Measurements from ENCODE around the gene CCNL2.

The CCNL2 gene

DNA sequence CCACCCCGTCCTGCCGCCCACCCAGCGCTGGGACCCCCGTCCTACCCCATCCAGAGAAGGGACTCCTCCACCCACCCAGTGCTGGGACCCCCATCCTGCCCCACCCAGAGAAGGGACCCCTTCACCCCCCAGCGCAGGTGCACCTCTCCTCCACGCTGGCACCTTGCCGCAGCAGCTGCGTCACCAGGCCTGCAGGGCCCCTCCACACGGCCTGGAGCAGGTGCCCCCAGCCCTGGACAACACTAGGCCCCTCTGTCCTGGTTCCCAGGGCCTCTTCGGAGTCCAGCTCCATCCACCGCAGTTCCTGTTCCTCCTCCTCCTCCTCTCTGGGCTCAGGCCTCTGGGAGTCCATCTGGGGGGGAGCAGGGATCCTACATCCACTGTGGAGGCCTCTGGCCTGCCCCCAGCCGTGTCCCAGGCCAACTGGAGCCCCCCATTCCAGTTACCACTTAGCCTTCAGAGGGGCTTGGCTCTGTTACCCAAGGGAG lies 21.6 kb upstream of the CCNL2 start:
- Histone ChIP-seq H3K36me3 (replicated peaks in 1 of 2; ENCODE audit: control insufficient read depth in 2 of 2, insufficient read depth in 2 of 2, low read length in 2 of 2) (no peaks in the 10 kb centered on the region), H3K79me1 (ENCODE audit: low read depth, low read length) (peaks cover 3% of the 10 kb centered on the region), H3K4me1 (ENCODE audit: control insufficient read depth in 2 of 2, insufficient read depth in 1 of 2, low read depth in 1 of 2, low read length in 2 of 2) (peaks cover 13 to 41% of the 10 kb centered on the region in 2 donors), H3K18ac (ENCODE audit: low read length) (peak overlapping the region; percentile 93), H2BK5ac (ENCODE audit: low read length) (no peak overlapping the region), H2AFZ (ENCODE audit: low read length) (peak overlapping the region; percentile 73), H3K23ac (ENCODE audit: low read depth, low read length, poor library complexity) (peak overlapping the region; percentile 4), H3K9me3 (replicated peaks in 1 of 2; ENCODE audit: control insufficient read depth in 2 of 2, insufficient read depth in 1 of 2, low read depth in 1 of 2, low read length in 2 of 2) (no peaks in the 10 kb centered on the region), H4K91ac (ENCODE audit: low read depth, low read length, poor library complexity) (no peak overlapping the region), H3K9ac (ENCODE audit: low read depth, low read length, poor library complexity) (peak overlapping the region; percentile 70), H2AK5ac (ENCODE audit: low read depth, low read length) (peak overlapping the region; percentile 95), H3K4me3 (ENCODE audit: low read length in 2 of 2) (no peak overlapping the region), H2BK120ac (ENCODE audit: low read depth, low read length) (peak overlapping the region; percentile 38), H3K27me3 (ENCODE audit: control insufficient read depth in 3 of 3, insufficient read depth in 3 of 3, low read depth in 1 of 3, low read length in 3 of 3) (peaks cover 0 to 3% (median 0%) of the 10 kb centered on the region in 3 experiments), H3K27ac (replicated peaks; ENCODE audit: low read length) (no peak overlapping the region), H4K8ac (ENCODE audit: low read depth, low read length) (no peak overlapping the region), H2BK15ac (ENCODE audit: low read length) (peak overlapping the region; percentile 90), H2BK12ac (ENCODE audit: low read length) (no peak overlapping the region), H3K4me2 (ENCODE audit: insufficient read depth, low read length, poor library complexity, severe bottlenecking) (no peak overlapping the region), H3K4ac (ENCODE audit: low read length) (peak overlapping the region; percentile 85), H3K14ac (ENCODE audit: low read length) (peak overlapping the region; percentile 14)
- DNase-seq (ENCODE audit: low spot score), result no peak
- no CpG with 5 or more reads among the region's 12 CpGs for WGBS, 2 donors (ENCODE audit: extremely low coverage in 2 of 2, insufficient read length in 2 of 2, insufficient replicate concordance in 1 of 2)

DNA sequence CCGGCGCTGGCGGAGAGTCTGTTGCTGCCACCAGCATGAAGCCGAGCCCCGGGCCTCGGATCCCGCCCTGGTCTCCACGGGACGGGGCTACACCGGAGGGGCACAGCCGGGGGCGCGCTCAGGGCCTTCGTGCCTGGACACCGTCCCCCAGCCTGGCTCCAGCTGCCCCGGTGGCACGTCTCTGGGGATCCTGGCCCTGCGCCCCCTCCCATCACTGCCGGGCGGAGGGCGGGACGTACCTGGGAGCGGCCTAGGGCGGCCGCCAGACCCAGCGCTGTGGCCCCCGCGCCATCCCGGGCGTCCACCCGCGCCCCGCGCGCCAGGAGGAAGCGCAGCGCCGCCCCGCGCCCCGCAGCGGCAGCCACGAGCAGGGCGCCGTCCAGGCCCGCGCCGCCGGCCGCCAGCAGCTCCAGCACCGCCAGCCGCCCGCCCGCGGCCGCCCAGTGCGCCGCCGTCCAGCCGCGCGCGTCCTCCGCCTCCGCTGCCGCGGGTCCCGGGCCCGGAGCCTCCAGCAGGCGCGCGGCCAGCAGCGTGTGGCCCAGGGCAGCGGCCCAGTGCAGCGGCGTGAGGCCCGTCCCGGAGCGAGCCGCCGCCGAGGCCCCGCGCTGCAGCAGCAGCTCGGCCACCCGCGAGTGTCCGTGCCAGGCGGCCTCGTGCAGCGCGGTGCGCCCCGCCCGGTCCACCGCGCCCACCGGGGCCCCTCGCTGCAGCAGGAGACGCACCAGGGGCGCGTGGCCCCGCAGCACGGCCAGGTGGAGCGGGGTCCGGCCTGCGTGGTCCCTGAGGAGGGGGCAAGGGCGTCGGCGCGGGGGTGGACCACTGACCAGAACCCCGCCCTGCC lies 20.9 kb upstream of the CCNL2 start:
- peak overlapping the region; percentile 38 for H2BK120ac ChIP-seq (ENCODE audit: low read depth, low read length)
- no CpG with 5 or more reads among the region's 112 CpGs for WGBS, 2 donors (ENCODE audit: extremely low coverage in 2 of 2, insufficient read length in 2 of 2, insufficient replicate concordance in 1 of 2)

DNA sequence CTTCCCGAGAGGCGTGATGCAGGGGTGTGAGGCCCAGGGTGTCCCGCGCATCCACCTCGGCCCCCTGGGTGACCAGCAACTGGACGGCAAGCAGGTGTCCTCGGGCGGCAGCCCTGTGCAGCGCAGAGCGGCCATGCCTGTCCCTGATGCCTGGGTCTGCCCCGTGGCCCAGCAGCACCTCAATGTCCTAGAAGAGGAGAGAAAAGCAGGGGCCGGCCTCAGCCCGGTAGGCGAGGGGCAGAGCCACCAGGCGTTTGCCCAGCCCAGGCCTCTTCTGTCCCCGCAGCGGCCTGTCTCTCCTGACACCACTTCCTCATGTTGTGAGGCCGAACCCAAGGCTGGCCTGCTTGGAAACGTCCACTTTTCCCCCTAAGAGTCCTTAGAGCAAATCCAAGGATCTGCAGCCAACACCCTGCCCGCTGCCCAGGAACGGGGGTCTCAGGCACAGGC lies 20.3 kb upstream of the CCNL2 start:
- H3K23ac ChIP-seq (ENCODE audit: low read depth, low read length, poor library complexity), result peak overlapping the region; percentile 93
- H3K9me3 ChIP-seq (replicated peaks in 1 of 2; ENCODE audit: control insufficient read depth in 2 of 2, insufficient read depth in 1 of 2, low read depth in 1 of 2, low read length in 2 of 2), result no peaks in the 10 kb centered on the region
- H3K79me1 ChIP-seq (ENCODE audit: low read depth, low read length), result peaks cover 2% of the 10 kb centered on the region
- H3K27me3 ChIP-seq (ENCODE audit: control insufficient read depth in 3 of 3, insufficient read depth in 3 of 3, low read depth in 1 of 3, low read length in 3 of 3), result peaks cover 0 to 3% (median 0%) of the 10 kb centered on the region in 3 experiments
- peak overlapping the region; percentile 72 for H4K8ac ChIP-seq (ENCODE audit: low read depth, low read length)
- no peak overlapping the region for H3K4me3 ChIP-seq (ENCODE audit: low read length in 2 of 2)
- H2BK15ac ChIP-seq (ENCODE audit: low read length), result peak overlapping the region; percentile 62
- DNase-seq (ENCODE audit: low spot score), result no peak
- peak overlapping the region; percentile 97 for H2AK5ac ChIP-seq (ENCODE audit: low read depth, low read length)
- peak overlapping the region; percentile 66 for H3K4ac ChIP-seq (ENCODE audit: low read length)
- no peaks in the 10 kb centered on the region for H3K36me3 ChIP-seq (replicated peaks in 1 of 2; ENCODE audit: control insufficient read depth in 2 of 2, insufficient read depth in 2 of 2, low read length in 2 of 2)
- H3K14ac ChIP-seq (ENCODE audit: low read length), result no peak overlapping the region
- H2BK120ac ChIP-seq (ENCODE audit: low read depth, low read length), result peak overlapping the region; percentile 16
- H3K4me2 ChIP-seq (ENCODE audit: insufficient read depth, low read length, poor library complexity, severe bottlenecking), result peak overlapping the region; percentile 54
- H3K9ac ChIP-seq (ENCODE audit: low read depth, low read length, poor library complexity), result peak overlapping the region; percentile 86
- no CpG with 5 or more reads among the region's 21 CpGs for WGBS, 2 donors (ENCODE audit: extremely low coverage in 2 of 2, insufficient read length in 2 of 2, insufficient replicate concordance in 1 of 2)
- peak overlapping the region; percentile 90 for H2BK5ac ChIP-seq (ENCODE audit: low read length)
- H3K18ac ChIP-seq (ENCODE audit: low read length), result peak overlapping the region; percentile 94
- peak overlapping the region; percentile 85 for H4K91ac ChIP-seq (ENCODE audit: low read depth, low read length, poor library complexity)
- H2AFZ ChIP-seq (ENCODE audit: low read length), result peak overlapping the region; percentile 79
- peak overlapping the region; percentile 90 for H2BK12ac ChIP-seq (ENCODE audit: low read length)
- peaks cover 10 to 34% of the 10 kb centered on the region in 2 donors for H3K4me1 ChIP-seq (ENCODE audit: control insufficient read depth in 2 of 2, insufficient read depth in 1 of 2, low read depth in 1 of 2, low read length in 2 of 2)
- no peak overlapping the region for H3K27ac ChIP-seq (replicated peaks; ENCODE audit: low read length)

More for the DNA sequence above, 20.9 kb upstream of the CCNL2 start:
- H3K27me3 ChIP-seq (ENCODE audit: control insufficient read depth in 3 of 3, insufficient read depth in 3 of 3, low read depth in 1 of 3, low read length in 3 of 3), result peaks cover 0 to 3% (median 0%) of the 10 kb centered on the region in 3 experiments
- H3K79me1 ChIP-seq (ENCODE audit: low read depth, low read length), result peaks cover 2% of the 10 kb centered on the region
- no peaks in the 10 kb centered on the region for H3K9me3 ChIP-seq (replicated peaks in 1 of 2; ENCODE audit: control insufficient read depth in 2 of 2, insufficient read depth in 1 of 2, low read depth in 1 of 2, low read length in 2 of 2)
- peak overlapping the region; percentile 90 for H2BK12ac ChIP-seq (ENCODE audit: low read length)
- H3K18ac ChIP-seq (ENCODE audit: low read length), result peak overlapping the region; percentile 94
- no peaks in the 10 kb centered on the region for H3K36me3 ChIP-seq (replicated peaks in 1 of 2; ENCODE audit: control insufficient read depth in 2 of 2, insufficient read depth in 2 of 2, low read length in 2 of 2)
- H2BK5ac ChIP-seq (ENCODE audit: low read length), result peak overlapping the region; percentile 90
- peak overlapping the region; percentile 54 for H3K4me2 ChIP-seq (ENCODE audit: insufficient read depth, low read length, poor library complexity, severe bottlenecking)
- peak overlapping the region; percentile 71 for H3K14ac ChIP-seq (ENCODE audit: low read length)
- no peak overlapping the region for H3K27ac ChIP-seq (replicated peaks; ENCODE audit: low read length)
- peak overlapping the region; percentile 4 for H3K23ac ChIP-seq (ENCODE audit: low read depth, low read length, poor library complexity)
- peak overlapping the region; percentile 26 for H3K4ac ChIP-seq (ENCODE audit: low read length)
- H3K4me1 ChIP-seq (ENCODE audit: control insufficient read depth in 2 of 2, insufficient read depth in 1 of 2, low read depth in 1 of 2, low read length in 2 of 2), result peaks cover 10 to 38% of the 10 kb centered on the region in 2 donors
- H3K9ac ChIP-seq (ENCODE audit: low read depth, low read length, poor library complexity), result peak overlapping the region; percentile 86
- peak overlapping the region in 1 of 2 donors; percentile 55 for H3K4me3 ChIP-seq (ENCODE audit: low read length in 2 of 2)
- DNase-seq (ENCODE audit: low spot score), result no peak
- H2AFZ ChIP-seq (ENCODE audit: low read length), result no peak overlapping the region
- H2AK5ac ChIP-seq (ENCODE audit: low read depth, low read length), result peak overlapping the region; percentile 97
- H4K8ac ChIP-seq (ENCODE audit: low read depth, low read length), result peak overlapping the region; percentile 43
- peak overlapping the region; percentile 90 for H2BK15ac ChIP-seq (ENCODE audit: low read length)
- H4K91ac ChIP-seq (ENCODE audit: low read depth, low read length, poor library complexity), result peak overlapping the region; percentile 53
